A204.1 (cell line): ENCODE results near the gene PDE10A.

ENCODE experiments used
- FAIRE-seq: peaks from 2 replicates; lab custom pipeline; 2012; peaks lifted over from hg19 to GRCh38; lab: Jason Lieb, UNC

PDE10A gene

DNA sequence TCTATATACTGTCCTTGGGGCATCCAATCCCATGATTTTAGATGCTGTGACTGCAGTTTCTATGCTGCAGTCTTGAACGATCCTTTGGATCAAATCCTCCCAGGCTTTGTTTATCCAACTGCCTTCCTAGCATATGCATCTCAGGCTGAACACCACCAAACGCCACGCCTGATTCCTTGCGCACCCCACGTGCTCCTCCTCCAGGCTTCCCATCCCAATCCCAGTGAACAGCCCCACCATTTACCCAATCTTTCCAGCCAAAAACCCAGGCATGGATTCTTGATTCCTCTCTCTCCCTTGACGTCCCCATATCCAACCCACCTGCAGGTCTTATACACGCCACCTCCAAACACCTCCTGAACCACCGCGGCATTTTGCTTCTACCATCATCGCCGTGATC lies 7.8 kb downstream of the PDE10A start:
- no peak for FAIRE-seq

DNA sequence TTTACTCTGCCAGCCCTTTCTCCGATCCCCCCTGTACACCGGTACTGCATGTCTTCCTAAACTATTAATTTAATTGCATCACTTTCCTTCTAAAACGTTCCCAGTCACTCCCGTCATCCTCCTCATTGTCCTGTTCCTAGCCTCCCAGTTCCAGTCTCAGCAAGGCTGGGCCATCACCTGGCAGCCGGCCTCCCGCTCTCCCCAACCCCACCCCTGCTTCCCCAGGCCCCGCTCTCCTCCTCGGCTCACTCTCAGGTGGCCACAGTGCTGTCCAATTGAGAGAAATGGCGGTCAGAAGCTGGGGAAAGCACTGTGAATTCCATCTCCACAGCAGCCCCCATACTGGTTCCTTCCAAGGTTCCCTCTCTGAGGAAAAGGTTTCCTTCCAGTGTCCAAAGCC lies 8.9 kb downstream of the PDE10A start:
- FAIRE-seq: no peak

DNA sequence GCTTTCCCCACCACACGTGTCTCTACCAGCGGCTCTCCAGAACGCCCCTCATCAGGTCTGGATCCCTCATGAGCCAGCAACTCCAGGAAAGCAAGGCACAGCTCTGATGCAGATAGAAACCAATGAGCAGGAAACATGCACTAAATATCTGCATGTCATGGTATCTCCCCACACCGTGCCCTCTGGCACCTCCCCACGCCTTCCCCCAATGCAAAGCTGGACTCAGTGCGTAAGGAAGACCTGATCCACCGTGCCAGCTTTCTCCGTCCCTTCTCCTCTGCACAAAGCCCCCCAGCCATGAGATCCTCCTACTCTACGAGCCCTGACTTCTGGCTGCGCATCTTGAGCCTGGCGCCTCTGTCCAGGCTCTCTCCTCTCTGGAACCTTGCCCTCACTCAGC lies 9.4 kb downstream of the PDE10A start:
- FAIRE-seq: no peak

DNA sequence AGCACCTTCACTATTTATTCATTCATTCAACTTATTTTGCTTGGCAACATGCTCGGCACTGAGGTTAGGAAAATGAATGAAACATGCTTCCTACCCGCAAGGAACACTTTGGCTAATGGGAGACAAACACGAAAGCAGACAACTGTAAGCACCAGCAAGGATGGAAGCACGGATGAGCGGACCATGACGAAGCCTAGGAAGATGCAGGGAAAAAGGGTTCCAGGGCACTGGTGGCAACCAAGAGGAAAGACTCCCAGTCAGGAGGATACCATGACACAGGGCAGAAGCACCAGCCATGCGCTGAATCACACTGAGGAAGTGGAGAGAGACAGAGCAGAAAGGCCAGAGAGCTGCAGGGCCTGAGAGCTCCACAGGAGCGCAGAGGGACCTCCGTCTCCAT lies 9.8 kb downstream of the PDE10A start:
- FAIRE-seq: no peak

DNA sequence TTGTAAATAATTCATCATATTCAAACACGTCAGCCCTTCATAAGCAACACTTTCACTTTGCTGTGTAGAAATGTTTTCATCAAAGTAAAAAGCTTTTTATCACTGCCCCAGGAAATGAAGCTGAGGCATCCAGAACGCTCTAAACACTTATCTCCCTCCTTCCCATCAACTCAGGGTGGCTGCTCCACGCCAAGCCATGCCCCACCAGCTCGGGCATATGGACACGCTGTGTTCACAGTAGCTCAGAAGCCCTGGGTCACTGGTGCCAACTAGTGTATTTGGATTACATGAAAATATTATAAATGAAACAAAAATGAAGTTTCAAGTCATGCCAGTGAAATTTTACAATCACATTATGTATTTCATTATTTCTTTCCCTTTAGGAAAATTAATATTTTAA lies 10.3 kb downstream of the PDE10A start:
- no peak for FAIRE-seq

DNA sequence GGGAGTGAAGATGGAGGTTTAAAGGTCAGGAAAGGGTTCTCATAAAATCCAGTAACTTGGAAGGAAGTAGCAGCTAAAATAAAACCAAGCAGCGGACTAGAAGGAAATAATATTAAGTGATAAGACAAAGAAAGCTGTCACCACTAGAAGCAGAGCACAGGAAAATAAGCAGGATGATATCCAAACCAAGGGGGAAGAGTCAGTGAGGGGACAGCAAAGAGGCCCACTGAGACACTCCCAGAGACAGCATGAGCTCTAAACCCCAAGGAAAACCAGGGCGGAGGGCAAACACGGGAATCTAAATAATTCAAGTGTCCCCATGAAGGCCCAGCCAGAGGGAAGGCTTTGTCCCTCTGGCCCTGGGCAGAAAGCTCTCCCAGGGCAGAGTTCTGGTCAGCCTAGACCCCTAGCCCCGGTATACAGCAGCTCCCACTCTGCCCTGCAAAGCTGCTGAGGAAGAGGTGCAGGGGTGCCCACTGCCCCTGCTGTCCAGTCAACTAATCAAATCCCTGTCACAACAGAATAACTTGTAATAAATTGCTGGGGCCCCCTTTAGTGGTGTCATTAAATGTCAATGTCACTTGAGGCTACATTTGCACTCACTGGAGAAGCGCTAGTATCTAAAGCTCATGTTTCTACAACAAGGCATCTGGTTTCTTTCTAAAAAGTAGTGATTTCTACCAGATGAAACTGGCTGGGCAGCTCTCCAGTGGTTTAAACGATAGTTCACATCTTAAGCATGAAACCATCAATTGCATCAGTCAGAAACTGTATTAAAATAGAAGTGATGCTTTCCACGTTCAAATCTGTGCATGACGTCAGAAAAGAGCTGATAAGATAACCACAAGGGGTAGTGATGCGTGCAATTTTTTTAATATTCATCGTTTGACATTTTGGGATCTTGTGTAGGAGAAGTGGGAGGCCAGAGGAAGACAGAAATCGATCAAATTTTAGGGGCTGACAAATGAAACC lies 13.6 kb downstream of the PDE10A start:
- no peak for FAIRE-seq

DNA sequence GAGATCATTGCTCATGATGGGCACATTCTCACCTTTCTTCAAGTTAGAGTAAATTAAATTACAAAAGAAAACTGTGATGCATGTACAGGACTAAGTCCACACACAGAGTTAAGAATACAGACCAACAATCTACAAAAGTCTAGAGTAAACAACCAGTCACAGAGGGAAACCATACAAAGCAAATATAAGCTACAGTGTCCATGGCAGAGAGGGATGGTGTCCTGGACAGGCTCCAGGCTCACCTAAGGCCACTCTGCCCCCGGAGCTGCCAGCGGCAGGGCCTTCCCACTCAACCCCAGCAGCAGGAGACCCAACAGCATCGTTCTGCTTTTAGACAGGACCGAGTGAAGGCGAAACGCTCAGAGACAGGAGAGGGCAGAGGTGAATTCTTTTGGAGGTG lies 16.0 kb downstream of the PDE10A start:
- no peak for FAIRE-seq

DNA sequence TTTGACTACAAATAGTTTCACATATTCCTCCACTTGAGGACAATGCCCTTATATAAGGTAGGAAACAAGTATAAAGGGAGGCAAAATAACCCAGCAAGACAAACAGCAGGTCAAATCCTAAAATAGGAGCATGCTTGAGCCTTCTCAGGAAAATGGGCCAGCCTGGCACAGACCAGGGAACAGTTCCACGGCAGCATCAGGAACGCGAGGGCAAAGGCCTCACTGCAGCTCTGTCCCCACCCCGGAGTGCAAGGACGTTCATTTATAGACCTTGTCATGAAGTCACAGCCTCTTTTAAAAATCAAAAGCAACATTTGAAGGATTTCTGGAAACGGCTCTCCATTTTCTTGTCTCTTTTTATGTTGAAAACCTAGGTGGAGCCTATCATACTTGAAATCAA lies 17.1 kb downstream of the PDE10A start:
- no peak for FAIRE-seq

DNA sequence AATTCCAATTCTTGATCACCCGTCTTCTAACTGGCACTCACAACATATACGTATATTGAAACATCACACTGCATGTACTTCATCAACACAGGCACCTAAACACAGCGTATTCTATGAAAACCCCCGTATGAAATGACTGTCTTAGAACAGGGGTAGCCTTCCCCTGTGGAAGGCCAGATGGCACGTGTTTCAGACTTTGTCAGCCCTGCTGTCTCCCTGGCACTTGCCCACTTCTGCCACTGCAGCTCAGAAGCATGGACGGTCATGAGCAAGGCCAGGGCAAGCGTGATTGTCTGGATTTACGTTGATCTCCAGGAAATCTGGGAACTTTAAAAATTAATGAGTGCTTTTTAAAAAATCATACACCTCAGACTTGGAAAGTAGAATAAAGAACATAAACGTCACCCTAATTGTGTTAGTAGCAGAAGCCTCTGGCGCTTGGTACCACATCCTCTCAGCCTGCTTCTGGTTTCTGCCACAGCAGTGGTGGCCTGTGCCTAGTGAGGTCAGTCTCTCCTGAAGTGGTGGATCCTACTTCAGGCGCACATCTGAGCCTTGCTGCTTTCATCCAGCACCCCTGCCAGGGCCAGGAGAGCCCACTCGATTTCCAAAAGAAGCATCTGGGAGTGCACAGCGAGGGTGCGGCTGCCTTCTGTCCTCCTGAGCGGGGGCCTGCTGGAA lies 18.3 kb downstream of the PDE10A start:
- FAIRE-seq: no peak

DNA sequence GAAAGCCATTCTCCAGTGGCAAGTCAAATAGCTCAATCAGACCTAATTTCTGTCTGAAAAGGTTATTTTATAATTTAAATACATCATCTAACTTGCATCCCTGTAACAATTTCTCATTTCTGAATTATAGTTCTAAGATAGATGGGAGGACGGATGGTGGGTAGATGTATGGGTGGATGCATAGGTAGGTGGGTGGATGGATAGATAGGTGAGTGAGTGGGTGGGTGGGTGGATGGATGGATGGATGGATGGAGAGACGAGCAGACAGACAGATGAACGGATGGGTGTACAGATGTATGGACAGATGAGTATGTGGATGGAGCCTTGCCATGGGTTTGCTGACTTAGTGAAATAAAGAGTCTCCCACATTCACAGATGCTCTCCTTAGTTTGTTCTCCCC lies 20.0 kb downstream of the PDE10A start:
- no peak for FAIRE-seq

DNA sequence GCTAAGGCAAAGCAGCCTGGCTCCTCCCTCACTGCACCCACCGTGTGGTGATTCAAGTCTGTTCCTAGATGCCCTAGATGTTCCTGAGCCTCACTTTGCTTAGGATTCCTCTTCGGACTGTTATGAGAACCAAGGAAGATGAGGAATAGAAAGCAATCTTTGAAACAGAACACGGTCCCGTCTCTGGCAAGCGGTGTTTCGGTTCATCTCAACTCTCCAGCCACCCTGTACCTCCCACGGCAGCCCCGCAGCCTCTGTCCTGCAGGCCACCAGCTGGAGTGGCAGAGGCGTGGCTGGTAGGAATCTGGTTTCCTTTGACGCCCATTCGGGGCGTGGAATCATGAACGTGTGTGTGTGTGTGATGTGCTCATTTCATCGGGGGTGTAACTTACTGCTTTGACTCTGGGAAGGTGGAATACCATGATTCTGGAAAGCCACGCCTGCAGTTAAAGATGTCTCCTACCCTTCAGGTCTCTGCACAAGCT lies 21.3 kb downstream of the PDE10A start:
- FAIRE-seq: no peak

DNA sequence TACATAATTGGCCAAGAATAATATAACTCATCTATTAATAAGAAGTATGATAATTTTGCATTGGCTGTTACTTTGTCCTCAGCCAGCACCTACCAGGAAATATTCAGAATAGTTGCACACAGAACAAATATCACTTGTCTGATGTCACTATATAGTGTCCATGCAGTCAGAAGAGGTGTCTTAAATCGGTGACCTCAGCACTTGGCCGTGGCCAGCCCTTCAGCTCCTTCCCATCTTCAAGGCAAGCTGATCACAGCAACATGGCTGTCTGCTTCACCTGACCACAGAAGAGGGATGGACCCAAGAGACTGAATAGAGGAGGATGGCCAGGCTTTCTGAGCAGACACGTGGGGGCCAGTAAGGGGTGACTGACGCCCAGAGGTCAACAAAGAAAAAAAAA lies 22.2 kb downstream of the PDE10A start:
- no peak for FAIRE-seq

DNA sequence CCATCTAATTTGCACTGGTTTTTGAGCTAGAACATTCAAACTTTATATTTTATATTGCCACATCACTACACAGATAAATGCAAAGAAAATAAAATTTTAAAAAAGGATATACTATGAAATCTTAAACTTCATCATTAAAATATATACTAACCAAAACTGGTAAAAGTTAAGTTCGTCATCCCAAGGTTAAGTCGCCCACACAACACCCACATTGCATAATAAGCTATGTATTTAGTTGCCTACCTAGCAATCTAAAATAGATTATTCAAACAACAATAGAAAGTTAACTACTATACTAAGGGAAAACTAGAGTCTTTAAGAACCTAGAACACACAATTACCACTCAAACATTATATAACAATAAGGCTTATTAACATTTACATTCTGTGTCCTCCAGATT lies 24.5 kb downstream of the PDE10A start:
- FAIRE-seq: no peak

DNA sequence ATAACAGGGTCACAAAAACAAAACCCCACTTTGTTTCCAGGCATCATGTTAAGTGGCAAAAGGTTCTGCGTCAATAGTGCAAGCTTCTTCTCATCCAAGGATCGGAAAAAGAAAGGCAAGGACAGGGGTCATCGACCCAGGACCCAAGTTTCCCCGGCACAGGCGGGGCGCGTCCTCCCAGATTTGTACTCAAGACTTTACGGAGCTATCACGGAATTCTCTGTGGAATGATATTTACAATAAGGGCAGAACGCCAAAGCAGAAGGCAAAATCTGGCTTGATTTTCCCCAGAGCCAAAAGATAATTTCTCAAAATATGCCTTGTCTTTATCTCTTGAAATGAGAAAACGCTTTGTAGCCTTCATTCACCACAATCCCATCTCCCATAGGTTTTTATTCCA lies 25.5 kb downstream of the PDE10A start:
- FAIRE-seq: no peak

DNA sequence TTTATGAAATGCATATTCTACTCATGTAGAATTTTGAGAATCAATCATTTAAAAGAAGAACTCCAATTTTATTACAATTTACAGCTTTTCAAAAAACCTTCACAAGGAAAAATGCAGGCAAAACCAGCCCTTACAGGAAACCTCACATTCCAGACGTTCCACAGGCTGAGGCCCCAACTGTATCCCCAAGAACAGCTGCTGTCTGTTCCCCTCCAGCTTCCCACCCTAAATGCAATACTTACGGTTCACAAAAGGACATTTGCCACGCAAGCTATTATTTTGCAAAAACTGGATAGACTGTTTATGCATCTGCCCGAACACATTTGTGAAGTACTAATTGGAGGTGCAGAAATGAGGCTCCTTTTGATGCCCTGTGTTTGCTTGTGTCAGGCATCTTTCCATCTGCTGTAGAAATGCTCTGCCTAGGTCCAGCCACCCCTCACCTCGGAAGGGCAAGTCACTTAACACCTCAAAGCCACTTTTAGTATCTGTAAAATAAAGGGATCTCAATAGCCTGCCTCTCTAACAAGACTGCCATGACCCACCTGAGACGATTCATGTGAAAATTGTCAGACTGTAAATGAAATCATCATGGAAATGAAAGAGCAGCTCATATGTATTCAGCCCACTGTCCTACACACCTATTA lies 26.5 kb downstream of the PDE10A start:
- no peak for FAIRE-seq

DNA sequence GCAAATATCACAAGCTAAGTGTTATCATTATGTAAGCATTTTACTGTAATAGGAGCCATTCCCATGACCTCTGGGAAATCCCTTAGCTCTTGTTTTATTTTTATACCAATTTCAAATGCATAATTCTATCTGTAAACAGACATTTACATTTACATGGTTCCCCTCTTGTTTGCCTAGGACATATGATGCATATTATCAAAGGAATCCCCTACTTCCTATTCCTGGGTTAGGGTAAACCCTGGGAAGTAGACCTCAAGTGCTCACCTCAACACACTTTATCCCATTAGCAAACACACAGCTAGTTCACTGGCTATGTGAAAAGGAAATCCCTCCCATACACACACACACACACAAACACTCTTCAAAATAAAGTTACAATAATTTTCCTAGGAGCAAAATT lies 27.1 kb downstream of the PDE10A start:
- FAIRE-seq: no peak

DNA sequence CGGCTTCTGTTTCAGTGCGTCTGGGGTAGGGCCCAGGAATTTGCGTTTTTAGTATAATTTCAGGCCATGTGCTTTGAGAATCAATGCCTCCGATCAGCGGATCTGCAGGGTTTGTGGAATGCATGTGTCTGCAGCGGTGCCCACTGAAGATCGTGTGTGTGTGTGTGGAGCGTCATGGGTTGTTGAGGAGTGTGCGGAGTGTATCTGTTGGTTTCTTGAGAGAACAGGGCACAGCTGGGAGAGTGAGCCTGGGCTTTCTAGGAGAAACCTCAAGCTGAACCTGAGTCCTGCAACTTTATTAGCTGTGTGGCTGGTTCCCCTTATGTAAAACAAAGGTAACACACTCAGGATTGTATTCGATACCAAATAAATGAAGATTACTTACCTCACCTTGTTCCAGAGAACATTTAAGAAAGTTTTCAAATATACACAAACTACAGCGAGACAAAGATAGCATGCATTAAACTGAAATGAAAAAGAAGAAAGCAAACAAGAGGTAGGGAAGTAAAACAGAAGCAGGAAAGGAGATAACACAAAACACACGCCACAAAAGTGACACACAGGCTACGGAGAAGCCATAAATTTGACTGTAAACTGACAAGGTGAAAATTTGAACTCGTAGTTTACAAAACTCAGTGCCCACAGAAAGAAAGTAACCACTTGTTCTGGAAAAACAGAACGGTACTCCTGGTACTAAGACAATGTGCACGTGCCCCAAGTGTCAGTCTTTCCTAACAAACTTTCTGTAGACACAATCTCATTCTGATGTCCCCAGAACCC lies 28.8 kb downstream of the PDE10A start:
- FAIRE-seq: no peak

DNA sequence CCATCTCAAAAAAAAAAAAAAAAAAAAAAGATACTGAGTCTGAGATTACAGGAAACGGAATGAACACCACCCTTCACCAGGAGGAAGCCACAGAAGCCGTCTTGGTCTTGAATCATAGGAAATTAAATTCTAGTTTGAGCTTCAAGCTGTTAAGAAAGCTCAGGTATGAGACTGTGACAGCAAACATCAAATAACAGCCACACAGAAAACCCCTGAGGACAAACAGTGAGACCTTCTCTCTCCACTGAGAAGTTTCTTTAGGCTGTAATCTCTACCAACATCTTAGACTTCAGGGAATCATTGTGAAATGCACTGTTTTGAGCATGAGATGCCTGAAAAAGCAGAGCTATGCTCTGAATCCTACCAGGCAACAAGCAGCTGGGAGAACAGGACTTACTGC lies 30.8 kb downstream of the PDE10A start:
- FAIRE-seq: no peak

DNA sequence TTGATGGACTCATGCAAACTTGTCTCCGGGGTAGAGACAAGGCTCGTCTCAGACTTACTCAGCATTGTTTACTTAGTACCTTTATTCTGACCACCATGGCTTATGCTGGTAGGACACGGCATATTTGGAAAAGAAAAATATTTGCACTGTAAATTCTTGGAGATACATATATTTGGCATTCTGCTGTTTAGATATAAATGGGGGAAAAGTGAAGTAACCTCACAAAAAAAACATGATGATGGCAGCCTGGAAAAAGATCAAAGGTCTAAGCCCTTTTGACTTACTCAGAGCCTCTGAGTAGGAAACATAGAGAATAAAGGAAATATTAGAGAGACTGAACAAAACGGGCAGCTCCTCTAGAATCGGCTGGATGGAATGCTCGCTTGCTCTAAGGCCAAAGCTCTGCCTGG lies 32.5 kb downstream of the PDE10A start:
- no peak for FAIRE-seq

DNA sequence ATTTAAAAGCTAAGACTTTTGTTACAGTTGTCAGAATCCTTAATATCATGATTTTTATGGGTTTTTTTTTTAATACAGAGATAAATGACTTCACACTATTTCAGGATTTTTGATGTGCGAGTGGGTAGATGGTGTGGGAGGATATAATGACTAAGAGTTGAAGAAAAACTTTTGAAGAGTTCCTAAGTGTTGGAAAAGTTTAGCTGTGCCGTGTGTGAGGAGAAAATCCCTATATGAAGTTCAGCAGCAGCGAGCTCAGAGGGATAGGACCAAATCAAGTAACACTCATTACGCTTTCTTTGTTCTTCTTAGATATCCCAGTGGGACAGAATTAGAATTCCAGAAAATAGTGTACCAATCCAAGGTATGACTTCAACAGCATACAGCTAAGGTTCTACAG lies 34.1 kb downstream of the PDE10A start:
- no peak for FAIRE-seq

DNA sequence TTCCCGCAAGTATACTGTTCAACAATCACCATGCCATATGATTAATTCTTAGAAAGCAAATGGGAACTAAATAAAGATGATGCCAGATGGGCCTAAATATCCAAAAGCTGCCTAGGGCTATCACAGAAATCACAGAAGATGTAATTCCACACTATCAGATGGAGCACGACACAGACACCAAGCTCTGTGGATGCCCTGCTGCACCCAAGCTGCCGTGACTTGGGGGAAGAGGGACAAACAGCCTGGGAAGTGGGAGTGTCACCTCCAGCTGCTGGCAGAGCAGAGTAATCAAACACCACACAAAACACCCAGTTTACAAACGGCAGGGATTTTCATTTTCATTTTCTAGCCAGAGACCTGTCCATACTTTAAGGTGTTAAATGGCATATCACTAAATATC lies 35.7 kb downstream of the PDE10A start:
- no peak for FAIRE-seq

DNA sequence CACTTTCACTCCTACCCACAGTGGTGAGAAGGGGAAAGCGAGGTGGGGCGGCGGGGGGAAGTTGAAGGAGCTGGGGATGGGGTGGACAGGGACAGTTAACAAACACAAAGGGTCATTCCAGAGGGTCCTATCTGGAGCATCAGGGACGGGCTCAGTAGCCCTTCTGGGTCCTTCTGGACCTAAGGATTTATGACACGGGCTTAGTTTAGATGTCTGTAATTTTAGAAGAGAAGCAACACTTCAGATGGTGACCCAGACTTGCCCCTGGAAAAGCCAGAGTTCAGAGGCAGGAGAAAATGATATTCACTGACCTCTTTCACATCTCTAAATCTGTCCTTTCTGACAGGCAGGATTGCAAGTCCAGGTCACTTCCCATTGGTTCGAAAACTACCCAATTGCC lies 36.3 kb downstream of the PDE10A start:
- no peak for FAIRE-seq
